HPDE6-E6E7 (cell line): ENCODE measurements around the gene FBXO48.

ENCODE experiments used
- DNase-seq: peaks from one replicate; pipeline ENCODE4 v3.0.0; 2011; ENCODE audit warnings: missing footprints; ENCODE audit errors: extremely low spot score

Gene FBXO48

GRCh38 chr2:68435615-68436014, 31.5 kb downstream of the FBXO48 start:
- DNase-seq = no peak

- no peak for DNase-seq
These were observed 32.1 kb downstream of the FBXO48 start for GRCh38 chr2:68434981-68435380.

- no peak for DNase-seq
These were observed 34.1 kb downstream of the FBXO48 start for GRCh38 chr2:68432696-68433658.

GRCh38 chr2:68431316-68431972, 35.6 kb downstream of the FBXO48 start:
- no peak for DNase-seq

GRCh38 chr2:68429311-68429826, 37.7 kb downstream of the FBXO48 start:
- DNase-seq = no peak

GRCh38 chr2:68428746-68429145, 38.3 kb downstream of the FBXO48 start:
- no peak for DNase-seq

- DNase-seq = no peak
These were observed 39.0 kb downstream of the FBXO48 start for GRCh38 chr2:68428126-68428525.

- no peak for DNase-seq
These were observed 40.1 kb downstream of the FBXO48 start for GRCh38 chr2:68426848-68427579.

- DNase-seq = no peak
These were observed 40.6 kb downstream of the FBXO48 start for GRCh38 chr2:68426446-68426845.

- DNase-seq = no peak
These were observed 41.6 kb downstream of the FBXO48 start for GRCh38 chr2:68425503-68425902.

- no peak for DNase-seq
These were observed 43.0 kb downstream of the FBXO48 start for GRCh38 chr2:68423966-68424650.

GRCh38 chr2:68420254-68420910, 46.7 kb downstream of the FBXO48 start:
- no peak for DNase-seq

GRCh38 chr2:68418855-68419254, 48.2 kb downstream of the FBXO48 start:
- no peak for DNase-seq

GRCh38 chr2:68418419-68418818, 48.7 kb downstream of the FBXO48 start:
- no peak for DNase-seq

GRCh38 chr2:68417926-68418325, 49.2 kb downstream of the FBXO48 start:
- DNase-seq = no peak

GRCh38 chr2:68416081-68416675, 50.9 kb downstream of the FBXO48 start:
- DNase-seq = no peak

- DNase-seq = no peak
These were observed 51.6 kb downstream of the FBXO48 start for GRCh38 chr2:68415521-68415920.

- DNase-seq = no peak
These were observed 52.2 kb downstream of the FBXO48 start for GRCh38 chr2:68414876-68415275.

- no peak for DNase-seq
These were observed 52.6 kb downstream of the FBXO48 start for GRCh38 chr2:68414452-68414851.

GRCh38 chr2:68413466-68413865, 53.6 kb downstream of the FBXO48 start:
- DNase-seq = no peak
